WTC11 (cell line): Measurements from ENCODE around the gene IFI6. TPM values are rescaled to one million over a fixed set of nuclear protein-coding genes. Genes with fewer than 3 reads are reported as not detected.

Experiments
- ATAC-seq: fragments of 200-7000 bp; cut with Tn5 transposase; 2 replicates; pipeline ENCODE4 v1.10.0; 2021; ENCODE audit warnings: mild to moderate bottlenecking, moderate library complexity
- CTCF ChIA-PET: fragments of 300-600 bp; sonication (Branson Sonifier 250); formaldehyde crosslinking; loops from one replicate; lab custom pipeline; 2021; ENCODE audit warnings: antibody characterized with exemption; lab: Charles Lee
- POLR2A ChIA-PET: fragments of 350-600 bp; sonication (Branson Sonifier 250); formaldehyde crosslinking; loops from one replicate; lab custom pipeline; 2021; ENCODE audit warnings: antibody characterized with exemption; lab: Charles Lee
- DNase-seq: peaks from one replicate; pipeline ENCODE4 v3.0.0; 2021; ENCODE audit warnings: low spot score
- H3K27ac Mint-ChIP-seq: 2 replicates; pipeline ENCODE4 v1.8.0; 2021; ENCODE audit warnings: mixed read lengths
- H3K27me3 Mint-ChIP-seq: 2 replicates; pipeline ENCODE4 v1.8.0; 2021; ENCODE audit warnings: low read depth, mild to moderate bottlenecking, moderate library complexity, mixed read lengths
- H3K36me3 Mint-ChIP-seq: 2 replicates; pipeline ENCODE4 v1.8.0; 2021; ENCODE audit warnings: mixed read lengths
- H3K4me1 Mint-ChIP-seq: 2 replicates; pipeline ENCODE4 v1.8.0; 2022; ENCODE audit warnings: mixed read lengths
- H3K4me3 Mint-ChIP-seq: 2 replicates; pipeline ENCODE4 v1.8.0; 2021; ENCODE audit warnings: mild to moderate bottlenecking, moderate library complexity, mixed read lengths
- H3K9me3 Mint-ChIP-seq: 2 replicates; pipeline ENCODE4 v1.8.0; 2021; ENCODE audit warnings: mixed read lengths
- AFF4 ChIP-seq: sonication (generic); formaldehyde crosslinking; IDR thresholded peaks from 2 replicates; pipeline ENCODE4 v1.8.1; 2023; ENCODE audit warnings: mild to moderate bottlenecking, missing genetic modification reagents, borderline replicate concordance
- EMX1 ChIP-seq: fragments of 250-450 bp; sonication (Bioruptor Pico); IDR thresholded peaks from 2 replicates; pipeline ENCODE4 v1.8.0; 2021; ENCODE audit warnings: mild to moderate bottlenecking
- ERG ChIP-seq: fragments of 250-450 bp; sonication (Bioruptor Pico); IDR thresholded peaks from 2 replicates; pipeline ENCODE4 v1.8.0; 2021; ENCODE audit warnings: mild to moderate bottlenecking
- ESRRA ChIP-seq: sonication (generic); formaldehyde crosslinking; IDR thresholded peaks from 2 replicates; pipeline ENCODE4 v1.8.1; 2022; ENCODE audit warnings: mild to moderate bottlenecking, missing genetic modification reagents, borderline replicate concordance
- GABPB1 ChIP-seq: sonication (generic); formaldehyde crosslinking; IDR thresholded peaks from 2 replicates; pipeline ENCODE4 v1.8.1; 2023; ENCODE audit warnings: mild to moderate bottlenecking, missing genetic modification reagents
- GTF2I ChIP-seq: fragments of 250-450 bp; sonication (Bioruptor Pico); conservative IDR thresholded peaks from 2 replicates; pipeline ENCODE4 v1.4.0; 2021; ENCODE audit warnings: mild to moderate bottlenecking
- JAZF1 ChIP-seq: fragments of 250-450 bp; sonication (Bioruptor Pico); IDR thresholded peaks from 2 replicates; pipeline ENCODE4 v1.9.0; 2021; ENCODE audit warnings: moderate library complexity, mild to moderate bottlenecking, inconsistent platforms
- JUN ChIP-seq: sonication (generic); formaldehyde crosslinking; IDR thresholded peaks from 2 replicates; pipeline ENCODE4 v1.8.0; 2023; ENCODE audit warnings: mild to moderate bottlenecking, missing genetic modification reagents
- MAX ChIP-seq: sonication (generic); formaldehyde crosslinking; IDR thresholded peaks from 2 replicates; pipeline ENCODE4 v1.8.0; 2022; ENCODE audit warnings: mild to moderate bottlenecking, missing genetic modification reagents
- MLX ChIP-seq: sonication (generic); formaldehyde crosslinking; IDR thresholded peaks from 2 replicates; pipeline ENCODE4 v1.8.1; 2023; ENCODE audit warnings: mild to moderate bottlenecking, missing genetic modification reagents, moderate library complexity
- MXD4 ChIP-seq: fragments of 250-450 bp; sonication (Bioruptor Pico); IDR thresholded peaks from 2 replicates; pipeline ENCODE4 v1.8.0; 2021; ENCODE audit warnings: mild to moderate bottlenecking, moderate library complexity, borderline replicate concordance
- NR1H2 ChIP-seq: sonication (generic); formaldehyde crosslinking; IDR thresholded peaks from 2 replicates; pipeline ENCODE4 v1.9.0; 2021; ENCODE audit warnings: mild to moderate bottlenecking, moderate library complexity, missing genetic modification reagents
- NR3C1 ChIP-seq: sonication (generic); formaldehyde crosslinking; conservative IDR thresholded peaks from 2 replicates; pipeline ENCODE4 v1.8.1; 2023; ENCODE audit warnings: low read depth, mild to moderate bottlenecking, missing genetic modification reagents
- OVOL2 ChIP-seq: fragments of 250-450 bp; sonication (Bioruptor Pico); IDR thresholded peaks from 2 replicates; pipeline ENCODE4 v1.9.0; 2021; ENCODE audit warnings: mild to moderate bottlenecking, borderline replicate concordance
- TP53 ChIP-seq: sonication (generic); formaldehyde crosslinking; IDR thresholded peaks from 2 replicates; pipeline ENCODE4 v1.8.1; 2023; ENCODE audit warnings: mild to moderate bottlenecking, missing genetic modification reagents
- ZNF121 ChIP-seq: sonication (generic); formaldehyde crosslinking; IDR thresholded peaks from 2 replicates; pipeline ENCODE4 v1.8.0; 2023; ENCODE audit warnings: missing genetic modification reagents
- ZNF232 ChIP-seq: sonication (generic); formaldehyde crosslinking; IDR thresholded peaks from 2 replicates; pipeline ENCODE4 v1.8.0; 2022; ENCODE audit warnings: mild to moderate bottlenecking, missing genetic modification reagents
- ZNF317 ChIP-seq: sonication (generic); formaldehyde crosslinking; IDR thresholded peaks from 2 replicates; pipeline ENCODE4 v1.8.1; 2023; ENCODE audit warnings: low read depth, mild to moderate bottlenecking, moderate library complexity, missing genetic modification reagents, borderline replicate concordance
- total RNA-seq: library from RNA; stranded (reverse); gene quantifications from 3 replicates; pipeline ENCODE4 v1.2.3, GENCODE V29; 2021
- TF ChIP-seq, protein P1 (sequence below): sonication (generic); formaldehyde crosslinking; IDR thresholded peaks from 2 replicates; pipeline ENCODE4 v1.8.1; 2022; ENCODE audit warnings: missing genetic modification reagents, borderline replicate concordance
- TF ChIP-seq, protein P2 (sequence below): fragments of 200-600 bp; IDR thresholded peaks from 2 replicates; pipeline ENCODE4 v1.8.0; 2022; ENCODE audit warnings: antibody characterized with exemption
- TF ChIP-seq, protein P3 (sequence below): sonication (generic); formaldehyde crosslinking; IDR thresholded peaks from 2 replicates; pipeline ENCODE4 v1.8.1; 2023; ENCODE audit warnings: mild to moderate bottlenecking, missing genetic modification reagents

IFI6 gene
- total RNA-seq, 1 experiment from 2014 or later: 4.5 TPM

DNA sequence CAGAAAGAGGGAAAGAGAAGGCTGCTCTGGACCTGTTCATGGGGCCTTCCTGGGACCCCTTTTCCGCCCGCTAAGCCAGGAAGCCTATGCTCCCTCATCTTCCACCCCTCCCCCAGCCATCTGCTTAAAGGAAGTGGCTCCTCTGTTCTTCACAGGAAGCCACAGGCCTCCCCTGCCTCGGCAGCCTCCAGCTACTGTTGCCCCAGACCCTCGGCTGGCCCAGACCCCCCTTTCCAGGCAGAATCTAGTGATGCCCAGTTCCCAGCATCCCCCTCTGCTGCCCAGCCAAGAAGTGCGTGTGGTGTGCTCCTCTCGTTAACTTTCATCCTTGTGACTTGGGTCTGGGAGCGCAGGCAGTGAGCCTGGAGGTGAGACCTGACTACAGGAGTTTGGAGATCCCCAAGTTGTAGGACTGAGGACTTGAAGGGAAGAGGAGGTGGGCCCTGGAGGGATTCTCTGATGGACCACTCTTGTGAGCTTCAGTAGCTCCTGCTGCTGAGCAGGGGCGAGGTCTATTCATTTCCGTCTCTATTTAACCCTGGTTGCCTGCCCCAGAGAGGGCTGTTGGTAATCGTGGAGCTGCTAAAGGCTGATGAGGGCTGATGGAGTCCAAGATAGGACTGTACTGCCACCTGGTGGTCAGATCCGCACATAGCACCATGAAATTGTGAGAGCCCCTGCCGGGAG, 9.1 kb downstream of the IFI6 start (continued):
- TF ChIP-seq AFF4 (CRISPR knock-in tag): no peak
- no peak for TF ChIP-seq GTF2I (CRISPR knock-in tag)
- no peak for TF ChIP-seq MXD4 (CRISPR knock-in tag)
- TF ChIP-seq OVOL2 (CRISPR knock-in tag): no peak
- peak; percentile 70; the same call in 1 of the 2 replicates for TF ChIP-seq ZNF232 (CRISPR knock-in tag)
- TF ChIP-seq, protein P1, sequence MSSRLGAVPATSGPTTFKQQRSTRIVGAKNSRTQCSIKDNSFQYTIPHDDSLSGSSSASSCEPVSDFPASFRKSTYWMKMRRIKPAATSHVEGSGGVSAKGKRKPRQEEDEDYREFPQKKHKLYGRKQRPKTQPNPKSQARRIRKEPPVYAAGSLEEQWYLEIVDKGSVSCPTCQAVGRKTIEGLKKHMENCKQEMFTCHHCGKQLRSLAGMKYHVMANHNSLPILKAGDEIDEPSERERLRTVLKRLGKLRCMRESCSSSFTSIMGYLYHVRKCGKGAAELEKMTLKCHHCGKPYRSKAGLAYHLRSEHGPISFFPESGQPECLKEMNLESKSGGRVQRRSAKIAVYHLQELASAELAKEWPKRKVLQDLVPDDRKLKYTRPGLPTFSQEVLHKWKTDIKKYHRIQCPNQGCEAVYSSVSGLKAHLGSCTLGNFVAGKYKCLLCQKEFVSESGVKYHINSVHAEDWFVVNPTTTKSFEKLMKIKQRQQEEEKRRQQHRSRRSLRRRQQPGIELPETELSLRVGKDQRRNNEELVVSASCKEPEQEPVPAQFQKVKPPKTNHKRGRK: no peak
- TF ChIP-seq EMX1 (CRISPR knock-in tag): no peak
- TF ChIP-seq MAX (CRISPR knock-in tag): 0 out of 2 replicates have a peak, but pooled peaks have one; percentile 36
- no peak for TF ChIP-seq ERG (CRISPR knock-in tag)
- no peak for TF ChIP-seq MLX (CRISPR knock-in tag)
- TF ChIP-seq GABPB1 (CRISPR knock-in tag): no peak
- no peak for TF ChIP-seq NR1H2 (CRISPR knock-in tag)
- TF ChIP-seq ESRRA (CRISPR knock-in tag): no peak

DNA sequence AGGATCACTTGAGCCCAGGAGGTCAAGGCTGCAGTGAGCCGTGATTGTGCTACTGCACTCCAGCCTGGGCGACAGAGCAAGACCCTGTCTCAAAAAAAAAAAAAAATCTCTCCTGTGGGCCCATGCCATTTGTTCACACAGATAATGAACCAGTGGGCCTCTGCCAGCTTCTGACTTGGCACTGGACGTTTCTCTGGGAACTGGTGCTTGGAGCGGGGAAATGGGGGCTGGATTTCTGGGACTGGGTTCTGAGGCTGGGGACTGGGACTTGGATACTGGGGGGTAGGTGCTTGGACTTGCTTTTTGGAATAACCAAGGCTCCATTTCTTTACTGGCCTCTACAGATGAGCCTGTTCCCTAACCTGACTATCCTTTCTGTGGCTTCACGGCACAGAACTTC, 9.7 kb downstream of the IFI6 start:
- Mint-ChIP-seq H3K36me3 (no peaks in the 10 kb centered on the region), H3K27ac (no peak overlapping the region), H3K9me3 (no peaks in the 10 kb centered on the region), H3K4me1 (peaks cover 29% of the 10 kb centered on the region), H3K4me3 (no peak overlapping the region), H3K27me3 (peaks cover 3% of the 10 kb centered on the region; the same call in 1 of the 2 replicates)
- ChIA-PET POLR2A (interaction anchor here (0.7 to 1.9 kb wide), 2 partner anchors 55 to 587 kb away, joined by 5 to 6 read pairs; no protein-coding TSS in a partner anchor), CTCF (interaction anchor here (0.8 to 10.1 kb wide), 19 partner anchors 10 to 362 kb away, joined by 3 to 367 read pairs (median 11); partner anchors contain the start of genes AHDC1, IFI6, MAP3K6 and STX12)
- no peak for ATAC-seq
- no peak for DNase-seq
- TF ChIP-seq TP53 (CRISPR knock-in tag): no peak
- TF ChIP-seq NR1H2 (CRISPR knock-in tag): no peak
- no peak for TF ChIP-seq ESRRA (CRISPR knock-in tag)
- TF ChIP-seq ZNF317 (CRISPR knock-in tag): no peak
- TF ChIP-seq, protein P2, sequence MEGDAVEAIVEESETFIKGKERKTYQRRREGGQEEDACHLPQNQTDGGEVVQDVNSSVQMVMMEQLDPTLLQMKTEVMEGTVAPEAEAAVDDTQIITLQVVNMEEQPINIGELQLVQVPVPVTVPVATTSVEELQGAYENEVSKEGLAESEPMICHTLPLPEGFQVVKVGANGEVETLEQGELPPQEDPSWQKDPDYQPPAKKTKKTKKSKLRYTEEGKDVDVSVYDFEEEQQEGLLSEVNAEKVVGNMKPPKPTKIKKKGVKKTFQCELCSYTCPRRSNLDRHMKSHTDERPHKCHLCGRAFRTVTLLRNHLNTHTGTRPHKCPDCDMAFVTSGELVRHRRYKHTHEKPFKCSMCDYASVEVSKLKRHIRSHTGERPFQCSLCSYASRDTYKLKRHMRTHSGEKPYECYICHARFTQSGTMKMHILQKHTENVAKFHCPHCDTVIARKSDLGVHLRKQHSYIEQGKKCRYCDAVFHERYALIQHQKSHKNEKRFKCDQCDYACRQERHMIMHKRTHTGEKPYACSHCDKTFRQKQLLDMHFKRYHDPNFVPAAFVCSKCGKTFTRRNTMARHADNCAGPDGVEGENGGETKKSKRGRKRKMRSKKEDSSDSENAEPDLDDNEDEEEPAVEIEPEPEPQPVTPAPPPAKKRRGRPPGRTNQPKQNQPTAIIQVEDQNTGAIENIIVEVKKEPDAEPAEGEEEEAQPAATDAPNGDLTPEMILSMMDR: no peak
- TF ChIP-seq GTF2I (CRISPR knock-in tag): no peak
- no peak for TF ChIP-seq ERG (CRISPR knock-in tag)
- TF ChIP-seq JAZF1 (CRISPR knock-in tag): no peak
- no peak for TF ChIP-seq ZNF121
- TF ChIP-seq ZNF232 (CRISPR knock-in tag): no peak
- TF ChIP-seq JUN (CRISPR knock-in tag): no peak
- TF ChIP-seq, protein P3, sequence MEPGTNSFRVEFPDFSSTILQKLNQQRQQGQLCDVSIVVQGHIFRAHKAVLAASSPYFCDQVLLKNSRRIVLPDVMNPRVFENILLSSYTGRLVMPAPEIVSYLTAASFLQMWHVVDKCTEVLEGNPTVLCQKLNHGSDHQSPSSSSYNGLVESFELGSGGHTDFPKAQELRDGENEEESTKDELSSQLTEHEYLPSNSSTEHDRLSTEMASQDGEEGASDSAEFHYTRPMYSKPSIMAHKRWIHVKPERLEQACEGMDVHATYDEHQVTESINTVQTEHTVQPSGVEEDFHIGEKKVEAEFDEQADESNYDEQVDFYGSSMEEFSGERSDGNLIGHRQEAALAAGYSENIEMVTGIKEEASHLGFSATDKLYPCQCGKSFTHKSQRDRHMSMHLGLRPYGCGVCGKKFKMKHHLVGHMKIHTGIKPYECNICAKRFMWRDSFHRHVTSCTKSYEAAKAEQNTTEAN (CRISPR knock-in tag): no peak
- TF ChIP-seq NR3C1 (CRISPR knock-in tag): no peak
